Measurements from ENCODE around the gene COBL. TPM values are rescaled to one million over a fixed set of nuclear protein-coding genes. Genes with fewer than 3 reads are reported as not detected.

Gene COBL
- total and polyA plus RNA-seq, 10 of the 15 experiments (the other 5 are each of a cell fraction or from before 2014, with no cell fraction given): 0.21 TPM; not detected in 9

DNA sequence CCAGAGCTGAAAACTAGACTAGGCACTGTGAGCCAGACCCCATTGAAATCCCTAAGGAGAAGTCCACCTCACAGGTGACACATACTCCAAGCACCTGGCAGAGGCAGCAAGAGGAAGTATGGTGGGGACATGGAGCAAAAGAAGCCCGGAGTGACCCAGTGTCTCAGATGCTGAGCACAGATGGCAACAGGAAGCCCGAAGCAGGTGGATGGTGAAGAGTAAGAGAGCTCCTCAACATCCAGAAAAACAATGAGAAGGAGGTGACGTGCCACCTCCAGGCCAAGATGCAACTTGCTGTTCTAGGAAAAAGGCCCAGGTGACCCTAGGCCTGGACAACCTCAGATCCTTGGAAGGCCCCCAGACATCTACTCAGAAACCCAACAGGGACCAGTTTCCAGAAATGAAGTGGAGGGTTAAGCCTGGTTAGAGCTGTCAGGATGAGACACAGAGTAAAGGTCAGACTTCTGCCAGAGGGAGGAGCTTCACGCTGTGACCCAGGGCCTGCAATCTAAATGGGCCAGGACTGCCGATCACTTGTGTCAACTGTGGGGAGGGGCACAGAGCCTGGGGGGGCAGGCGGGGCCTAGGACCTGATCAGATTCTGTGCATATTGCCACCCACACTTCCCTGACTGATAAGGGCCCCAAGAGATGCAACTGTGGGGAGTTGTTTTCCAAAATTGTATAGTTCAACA lies 2.4 kb upstream of the COBL start:
- intact Hi-C loops (cut with micrococcal nuclease; ENCODE audit: unreplicated experiment): no loop called here
- Histone ChIP-seq H3K36me3 (ENCODE audit: control insufficient read depth in 2 of 2, insufficient read depth in 2 of 2, low read length in 1 of 2) (no peaks in the 10 kb centered on the region), H3K4me1 (ENCODE audit: control insufficient read depth, insufficient read depth, low read length) (no peaks in the 10 kb centered on the region), H3K79me2 (ENCODE audit: control insufficient read depth, insufficient read depth, low read length) (no peaks in the 10 kb centered on the region), H3K9ac (ENCODE audit: control insufficient read depth, insufficient read depth, low read length) (no peak overlapping the region), H3K4me2 (ENCODE audit: control insufficient read depth, insufficient read depth) (no peak overlapping the region), H3K9me3 (replicated peaks; ENCODE audit: control insufficient read depth, insufficient read depth, low read length) (no peaks in the 10 kb centered on the region), H3K27me3 (replicated peaks in 1 of 2; ENCODE audit: control insufficient read depth in 2 of 2, insufficient read depth in 2 of 2, low read length in 1 of 2) (peaks cover 3% of the 10 kb centered on the region in 2 experiments; a peak in 3 of 4 replicates), H2AFZ (ENCODE audit: control insufficient read depth, low read depth, low read length) (no peak overlapping the region), H3K27ac (ENCODE audit: control insufficient read depth, insufficient read depth) (no peak overlapping the region), H4K20me1 (ENCODE audit: control insufficient read depth, insufficient read depth) (no peaks in the 10 kb centered on the region), H3K4me3 (no peak overlapping the region)
- TF ChIP-seq LARP7 (IDR thresholded peaks at IDR 0.05): no peak
- no peak for TF ChIP-seq RUNX3 (IDR thresholded peaks at IDR 0.05; ENCODE audit: low read length)
- no peak for TF ChIP-seq BCL11A (IDR thresholded peaks at IDR 0.05; ENCODE audit: low read depth, low read length)
- TF ChIP-seq CHD4 (IDR thresholded peaks at IDR 0.05): no peak
- TF ChIP-seq, protein P1, sequence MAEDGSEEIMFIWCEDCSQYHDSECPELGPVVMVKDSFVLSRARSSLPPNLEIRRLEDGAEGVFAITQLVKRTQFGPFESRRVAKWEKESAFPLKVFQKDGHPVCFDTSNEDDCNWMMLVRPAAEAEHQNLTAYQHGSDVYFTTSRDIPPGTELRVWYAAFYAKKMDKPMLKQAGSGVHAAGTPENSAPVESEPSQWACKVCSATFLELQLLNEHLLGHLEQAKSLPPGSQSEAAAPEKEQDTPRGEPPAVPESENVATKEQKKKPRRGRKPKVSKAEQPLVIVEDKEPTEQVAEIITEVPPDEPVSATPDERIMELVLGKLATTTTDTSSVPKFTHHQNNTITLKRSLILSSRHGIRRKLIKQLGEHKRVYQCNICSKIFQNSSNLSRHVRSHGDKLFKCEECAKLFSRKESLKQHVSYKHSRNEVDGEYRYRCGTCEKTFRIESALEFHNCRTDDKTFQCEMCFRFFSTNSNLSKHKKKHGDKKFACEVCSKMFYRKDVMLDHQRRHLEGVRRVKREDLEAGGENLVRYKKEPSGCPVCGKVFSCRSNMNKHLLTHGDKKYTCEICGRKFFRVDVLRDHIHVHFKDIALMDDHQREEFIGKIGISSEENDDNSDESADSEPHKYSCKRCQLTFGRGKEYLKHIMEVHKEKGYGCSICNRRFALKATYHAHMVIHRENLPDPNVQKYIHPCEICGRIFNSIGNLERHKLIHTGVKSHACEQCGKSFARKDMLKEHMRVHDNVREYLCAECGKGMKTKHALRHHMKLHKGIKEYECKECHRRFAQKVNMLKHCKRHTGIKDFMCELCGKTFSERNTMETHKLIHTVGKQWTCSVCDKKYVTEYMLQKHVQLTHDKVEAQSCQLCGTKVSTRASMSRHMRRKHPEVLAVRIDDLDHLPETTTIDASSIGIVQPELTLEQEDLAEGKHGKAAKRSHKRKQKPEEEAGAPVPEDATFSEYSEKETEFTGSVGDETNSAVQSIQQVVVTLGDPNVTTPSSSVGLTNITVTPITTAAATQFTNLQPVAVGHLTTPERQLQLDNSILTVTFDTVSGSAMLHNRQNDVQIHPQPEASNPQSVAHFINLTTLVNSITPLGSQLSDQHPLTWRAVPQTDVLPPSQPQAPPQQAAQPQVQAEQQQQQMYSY (CRISPR knock-in tag; IDR thresholded peaks at IDR 0.05): no peak
- TF ChIP-seq TAF1 (IDR thresholded peaks at IDR 0.05; ENCODE audit: borderline replicate concordance, low read depth, low read length): no peak
- no peak for TF ChIP-seq YY1 (IDR thresholded peaks at IDR 0.05; ENCODE audit: low read depth, low read length)
- no peak for TF ChIP-seq ZNF384 (IDR thresholded peaks at IDR 0.05; ENCODE audit: borderline replicate concordance, low read depth, low read length)
- TF ChIP-seq, protein P2, sequence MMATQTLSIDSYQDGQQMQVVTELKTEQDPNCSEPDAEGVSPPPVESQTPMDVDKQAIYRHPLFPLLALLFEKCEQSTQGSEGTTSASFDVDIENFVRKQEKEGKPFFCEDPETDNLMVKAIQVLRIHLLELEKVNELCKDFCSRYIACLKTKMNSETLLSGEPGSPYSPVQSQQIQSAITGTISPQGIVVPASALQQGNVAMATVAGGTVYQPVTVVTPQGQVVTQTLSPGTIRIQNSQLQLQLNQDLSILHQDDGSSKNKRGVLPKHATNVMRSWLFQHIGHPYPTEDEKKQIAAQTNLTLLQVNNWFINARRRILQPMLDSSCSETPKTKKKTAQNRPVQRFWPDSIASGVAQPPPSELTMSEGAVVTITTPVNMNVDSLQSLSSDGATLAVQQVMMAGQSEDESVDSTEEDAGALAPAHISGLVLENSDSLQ (IDR thresholded peaks at IDR 0.05): no peak
- TF ChIP-seq SREBF2 (IDR thresholded peaks at IDR 0.05; ENCODE audit: low read length): no peak
- no peak for TF ChIP-seq ESRRA (IDR thresholded peaks at IDR 0.05; ENCODE audit: low read length)
- no peak for TF ChIP-seq IRF4 (IDR thresholded peaks at IDR 0.05; ENCODE audit: low read depth, low read length)
- TF ChIP-seq ZNF274 (IDR thresholded peaks at IDR 0.05; ENCODE audit: insufficient read depth, insufficient read length): no peak
- TF ChIP-seq NRF1 (conservative IDR thresholded peaks at IDR 0.05; ENCODE audit: low read depth, low read length): no peak
- no peak for TF ChIP-seq CBX5 (IDR thresholded peaks at IDR 0.05; ENCODE audit: low read depth)
- no peak for TF ChIP-seq STAT3 (IDR thresholded peaks at IDR 0.05; ENCODE audit: low read depth, low read length)
- TF ChIP-seq, protein P3, sequence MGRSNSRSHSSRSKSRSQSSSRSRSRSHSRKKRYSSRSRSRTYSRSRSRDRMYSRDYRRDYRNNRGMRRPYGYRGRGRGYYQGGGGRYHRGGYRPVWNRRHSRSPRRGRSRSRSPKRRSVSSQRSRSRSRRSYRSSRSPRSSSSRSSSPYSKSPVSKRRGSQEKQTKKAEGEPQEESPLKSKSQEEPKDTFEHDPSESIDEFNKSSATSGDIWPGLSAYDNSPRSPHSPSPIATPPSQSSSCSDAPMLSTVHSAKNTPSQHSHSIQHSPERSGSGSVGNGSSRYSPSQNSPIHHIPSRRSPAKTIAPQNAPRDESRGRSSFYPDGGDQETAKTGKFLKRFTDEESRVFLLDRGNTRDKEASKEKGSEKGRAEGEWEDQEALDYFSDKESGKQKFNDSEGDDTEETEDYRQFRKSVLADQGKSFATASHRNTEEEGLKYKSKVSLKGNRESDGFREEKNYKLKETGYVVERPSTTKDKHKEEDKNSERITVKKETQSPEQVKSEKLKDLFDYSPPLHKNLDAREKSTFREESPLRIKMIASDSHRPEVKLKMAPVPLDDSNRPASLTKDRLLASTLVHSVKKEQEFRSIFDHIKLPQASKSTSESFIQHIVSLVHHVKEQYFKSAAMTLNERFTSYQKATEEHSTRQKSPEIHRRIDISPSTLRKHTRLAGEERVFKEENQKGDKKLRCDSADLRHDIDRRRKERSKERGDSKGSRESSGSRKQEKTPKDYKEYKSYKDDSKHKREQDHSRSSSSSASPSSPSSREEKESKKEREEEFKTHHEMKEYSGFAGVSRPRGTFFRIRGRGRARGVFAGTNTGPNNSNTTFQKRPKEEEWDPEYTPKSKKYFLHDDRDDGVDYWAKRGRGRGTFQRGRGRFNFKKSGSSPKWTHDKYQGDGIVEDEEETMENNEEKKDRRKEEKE (IDR thresholded peaks at IDR 0.05): no peak
- TF ChIP-seq SMC3 (IDR thresholded peaks at IDR 0.05; ENCODE audit: borderline replicate concordance, low read length): no peak
- DNase-seq (ENCODE audit: low read depth, low spot score) (no peak), FAIRE-seq (no peak), ATAC-seq (no peak)
- ChIA-PET CTCF (no interaction called here), RAD21 (ENCODE audit: unreplicated experiment) (no interaction called here), POLR2A (no interaction called here), SMC1A (ENCODE audit: uncharacterized antibody, unreplicated experiment) (no interaction called here)
- no TSS peak for BruUV-seq (replicated peaks)
- in situ Hi-C loops (cut with MboI): no loop called here
- WGBS (ENCODE audit: insufficient coverage, insufficient replicate concordance, low lambda C conversion rate, missing lambda C conversion rate): 9% methylated on average over 6 of the region's 6 CpGs

Measured in GM12878 (cell line).